ENCODE results near the gene GTPBP1.

The GTPBP1 gene

DNA sequence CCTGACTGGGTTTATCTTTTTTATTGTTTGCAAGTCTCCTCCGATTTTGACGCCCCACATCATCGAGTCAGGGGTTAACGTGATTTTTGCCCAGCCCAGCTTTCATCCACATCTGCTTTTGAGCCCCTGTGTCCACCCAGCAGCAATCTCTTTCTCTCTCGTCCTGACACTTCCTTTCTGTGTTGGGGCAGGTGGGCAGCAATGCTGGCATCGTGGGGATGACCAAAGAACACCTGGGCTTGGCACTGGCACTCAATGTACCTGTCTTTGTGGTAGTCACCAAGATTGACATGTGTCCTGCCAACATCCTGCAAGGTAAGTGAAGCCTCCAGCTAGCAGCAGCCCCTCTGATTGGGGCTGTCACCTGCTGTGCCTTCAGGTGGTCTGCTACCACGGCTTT lies 15.8 kb downstream of the GTPBP1 start:
- Histone ChIP-seq H3K9me2 (replicated peaks; ENCODE audit: insufficient read depth, low read length) (no peaks in the 10 kb centered on the region), H3F3A (ENCODE audit: insufficient read depth) (no peaks in the 10 kb centered on the region), H2AFZ (ENCODE audit: low read depth, low read length, severe bottlenecking) (no peak overlapping the region), H3K9ac (ENCODE audit: low read length) (no peak overlapping the region), H3K36me3 (ENCODE audit: low read length) (no peaks in the 10 kb centered on the region), H3K27me3 (ENCODE audit: low read length) (no peaks in the 10 kb centered on the region), H4K20me1 (ENCODE audit: low read depth, low read length) (no peaks in the 10 kb centered on the region), H3K9me3 (ENCODE audit: insufficient read depth, low read length) (no peaks in the 10 kb centered on the region), H3K4me3 (ENCODE audit: insufficient read depth, low read length, poor library complexity, severe bottlenecking) (no peak overlapping the region), H3K79me2 (ENCODE audit: insufficient read depth, low read length) (no peaks in the 10 kb centered on the region), H3K27ac (ENCODE audit: low read depth, low read length) (no peak overlapping the region), H3K4me2 (ENCODE audit: low read depth, low read length, poor library complexity, severe bottlenecking) (no peak overlapping the region)
- no peak for TF ChIP-seq EZH2phosphoT487 (conservative IDR thresholded peaks at IDR 0.05; ENCODE audit: low read length)
- TF ChIP-seq, protein P1, sequence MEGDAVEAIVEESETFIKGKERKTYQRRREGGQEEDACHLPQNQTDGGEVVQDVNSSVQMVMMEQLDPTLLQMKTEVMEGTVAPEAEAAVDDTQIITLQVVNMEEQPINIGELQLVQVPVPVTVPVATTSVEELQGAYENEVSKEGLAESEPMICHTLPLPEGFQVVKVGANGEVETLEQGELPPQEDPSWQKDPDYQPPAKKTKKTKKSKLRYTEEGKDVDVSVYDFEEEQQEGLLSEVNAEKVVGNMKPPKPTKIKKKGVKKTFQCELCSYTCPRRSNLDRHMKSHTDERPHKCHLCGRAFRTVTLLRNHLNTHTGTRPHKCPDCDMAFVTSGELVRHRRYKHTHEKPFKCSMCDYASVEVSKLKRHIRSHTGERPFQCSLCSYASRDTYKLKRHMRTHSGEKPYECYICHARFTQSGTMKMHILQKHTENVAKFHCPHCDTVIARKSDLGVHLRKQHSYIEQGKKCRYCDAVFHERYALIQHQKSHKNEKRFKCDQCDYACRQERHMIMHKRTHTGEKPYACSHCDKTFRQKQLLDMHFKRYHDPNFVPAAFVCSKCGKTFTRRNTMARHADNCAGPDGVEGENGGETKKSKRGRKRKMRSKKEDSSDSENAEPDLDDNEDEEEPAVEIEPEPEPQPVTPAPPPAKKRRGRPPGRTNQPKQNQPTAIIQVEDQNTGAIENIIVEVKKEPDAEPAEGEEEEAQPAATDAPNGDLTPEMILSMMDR (IDR thresholded peaks at IDR 0.05; ENCODE audit: insufficient read depth, low read length, poor library complexity, severe bottlenecking): no peak

DNA sequence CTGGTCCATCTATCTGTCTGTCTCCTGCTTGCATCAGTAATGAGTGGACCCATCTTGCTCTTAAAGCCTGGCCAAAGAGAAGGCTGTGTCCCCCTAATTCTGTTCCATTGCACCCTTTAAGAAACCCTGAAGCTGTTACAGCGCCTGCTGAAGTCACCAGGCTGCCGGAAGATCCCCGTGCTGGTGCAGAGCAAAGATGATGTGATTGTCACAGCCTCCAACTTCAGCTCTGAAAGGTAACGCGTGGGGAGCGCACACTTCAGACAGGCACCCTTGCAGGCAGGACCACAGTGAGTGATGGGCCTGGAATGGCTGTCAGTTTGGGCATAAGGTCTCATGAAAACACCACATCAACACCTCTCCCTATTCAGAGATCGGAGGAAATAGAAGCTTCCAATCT lies 18.4 kb downstream of the GTPBP1 start:
- Histone ChIP-seq H3K4me2 (ENCODE audit: low read depth, low read length, poor library complexity, severe bottlenecking) (no peak overlapping the region), H3K79me2 (ENCODE audit: insufficient read depth, low read length) (no peaks in the 10 kb centered on the region), H3K9me3 (ENCODE audit: insufficient read depth, low read length) (no peaks in the 10 kb centered on the region), H3K9ac (ENCODE audit: low read length) (no peak overlapping the region), H3K4me3 (ENCODE audit: insufficient read depth, low read length, poor library complexity, severe bottlenecking) (no peak overlapping the region), H3F3A (ENCODE audit: insufficient read depth) (no peaks in the 10 kb centered on the region), H2AFZ (ENCODE audit: low read depth, low read length, severe bottlenecking) (no peak overlapping the region), H3K9me2 (replicated peaks; ENCODE audit: insufficient read depth, low read length) (no peaks in the 10 kb centered on the region), H3K27me3 (ENCODE audit: low read length) (no peaks in the 10 kb centered on the region), H3K36me3 (ENCODE audit: low read length) (no peaks in the 10 kb centered on the region), H3K27ac (ENCODE audit: low read depth, low read length) (no peak overlapping the region), H4K20me1 (ENCODE audit: low read depth, low read length) (no peaks in the 10 kb centered on the region)
- no peak for TF ChIP-seq EZH2phosphoT487 (conservative IDR thresholded peaks at IDR 0.05; ENCODE audit: low read length)
- TF ChIP-seq, protein P1 (IDR thresholded peaks at IDR 0.05; ENCODE audit: insufficient read depth, low read length, poor library complexity, severe bottlenecking): no peak

DNA sequence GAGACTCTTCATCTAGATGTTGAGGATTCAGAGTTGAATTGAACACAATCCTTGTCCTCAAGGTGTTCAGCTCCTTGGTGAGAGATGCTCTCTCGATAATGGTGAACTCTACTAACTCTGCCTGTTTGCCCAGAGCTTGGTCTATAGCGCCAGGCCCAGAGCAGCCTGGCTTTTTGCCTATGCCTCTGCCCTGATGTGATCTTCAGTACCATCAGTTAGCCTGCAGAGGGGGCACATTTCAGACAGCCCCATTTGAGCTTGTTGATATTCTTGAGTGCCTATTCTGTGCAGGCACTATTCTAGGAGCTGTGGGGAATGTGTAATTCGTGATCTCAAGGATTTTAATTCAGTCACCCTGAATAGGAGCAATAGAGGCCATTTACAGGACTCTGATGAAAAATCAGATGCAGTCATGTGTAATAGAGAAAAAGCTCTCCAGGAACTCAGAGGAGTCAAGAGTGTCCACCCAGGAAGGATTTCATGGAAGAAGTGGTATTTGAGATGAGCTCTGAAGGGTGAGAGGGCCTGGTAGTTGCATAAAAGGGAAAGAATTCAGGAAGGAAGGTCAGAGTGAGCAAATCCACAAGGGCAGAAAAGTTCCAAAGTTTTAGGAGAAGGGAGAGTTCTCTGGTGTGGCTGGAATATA lies 19.3 kb downstream of the GTPBP1 start:
- H3K36me3 ChIP-seq (ENCODE audit: low read length): no peaks in the 10 kb centered on the region
- H2AFZ ChIP-seq (ENCODE audit: low read depth, low read length, severe bottlenecking): no peak overlapping the region
- H3K9me3 ChIP-seq (ENCODE audit: insufficient read depth, low read length): no peaks in the 10 kb centered on the region
- no peak overlapping the region for H3K4me2 ChIP-seq (ENCODE audit: low read depth, low read length, poor library complexity, severe bottlenecking)
- no peaks in the 10 kb centered on the region for H4K20me1 ChIP-seq (ENCODE audit: low read depth, low read length)
- no peaks in the 10 kb centered on the region for H3K27me3 ChIP-seq (ENCODE audit: low read length)
- no peak overlapping the region for H3K9ac ChIP-seq (ENCODE audit: low read length)
- H3K79me2 ChIP-seq (ENCODE audit: insufficient read depth, low read length): no peaks in the 10 kb centered on the region
- TF ChIP-seq, protein P1 (IDR thresholded peaks at IDR 0.05; ENCODE audit: insufficient read depth, low read length, poor library complexity, severe bottlenecking): peak; percentile 50
- TF ChIP-seq EZH2phosphoT487 (conservative IDR thresholded peaks at IDR 0.05; ENCODE audit: low read length): no peak
- H3F3A ChIP-seq (ENCODE audit: insufficient read depth): no peaks in the 10 kb centered on the region
- H3K9me2 ChIP-seq (replicated peaks; ENCODE audit: insufficient read depth, low read length): no peaks in the 10 kb centered on the region
- no peak overlapping the region for H3K4me3 ChIP-seq (ENCODE audit: insufficient read depth, low read length, poor library complexity, severe bottlenecking)
- no peak overlapping the region for H3K27ac ChIP-seq (ENCODE audit: low read depth, low read length)

All from SU-DHL-6 (cell line).